ENCODE results near the gene SETD1A. TPM values are rescaled to one million over a fixed set of nuclear protein-coding genes. Genes with fewer than 3 reads are reported as not detected.

Gene SETD1A
- total and polyA plus RNA-seq, 9 of the 15 experiments (the other 6 are each of a cell fraction or from before 2014, with no cell fraction given) = 0.08 to 36.0 (median 4.2) TPM

- peak; percentile 64; the same call in 1 of the 2 replicates for TF ChIP-seq ZBTB40 (IDR thresholded peaks at IDR 0.05)
- no peak for TF ChIP-seq ZBTB40 (CRISPR knock-in tag; IDR thresholded peaks at IDR 0.05)
- TF ChIP-seq MTA3 (IDR thresholded peaks at IDR 0.05; ENCODE audit: borderline replicate concordance) = peak; percentile 60; the same call in 1 of the 2 replicates
- peak; percentile 12 for TF ChIP-seq TBP (optimal IDR thresholded peaks at IDR 0.05; ENCODE audit: low read depth, low read length)
- peak; percentile 93 for TF ChIP-seq POLR2G (IDR thresholded peaks at IDR 0.05; ENCODE audit: low read depth, low read length)
- peak; percentile 18; the same call in 1 of the 2 replicates for TF ChIP-seq HDAC2 (IDR thresholded peaks at IDR 0.05)
- TF ChIP-seq ATF2 (CRISPR knock-in tag; IDR thresholded peaks at IDR 0.05) = no peak
- peak; percentile 90 for TF ChIP-seq RBM22 (IDR thresholded peaks at IDR 0.05; ENCODE audit: low read depth, low read length, poor library complexity, severe bottlenecking)
- TF ChIP-seq ETV1 (tag; conservative IDR thresholded peaks at IDR 0.05; ENCODE audit: low read depth) = peak; percentile 44; the same call in 1 of the 2 replicates
Measured at GRCh38 chr16:30948667-30949649, 8.6 kb upstream of the SETD1A start, which contains the start of gene ORAI3 (continued).
